Measurements from ENCODE around the gene RDH12. TPM values are rescaled to one million over a fixed set of nuclear protein-coding genes. Genes with fewer than 3 reads are reported as not detected.
A peak's percentile ranks its signal among the peaks of the same experiment; 100 is the strongest.

Gene RDH12
- total and polyA plus RNA-seq, 12 donors, result 0.14 TPM; not detected in 11

DNA sequence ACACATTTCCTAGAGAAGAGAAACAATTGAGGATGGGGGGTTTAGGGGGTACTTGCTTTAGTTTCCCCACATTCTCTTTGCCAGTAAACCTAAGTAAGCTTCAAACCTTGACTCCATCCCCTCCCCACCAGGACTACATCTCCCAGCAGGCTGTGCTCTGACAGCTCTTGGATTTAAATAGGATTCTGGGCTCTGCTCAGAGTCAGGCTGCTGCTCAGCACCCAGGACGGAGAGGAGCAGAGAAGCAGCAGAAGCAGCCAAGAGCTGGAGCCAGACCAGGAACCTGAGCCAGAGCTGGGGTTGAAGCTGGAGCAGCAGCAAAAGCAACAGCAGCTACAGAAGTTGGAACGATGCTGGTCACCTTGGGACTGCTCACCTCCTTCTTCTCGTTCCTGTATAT is 20.6 kb downstream of the RDH12 start:
- Histone ChIP-seq H3K9me3 (no peaks in the 10 kb centered on the region), H3K4me1 (peaks cover 0 to 12% (median 9%) of the 10 kb centered on the region in 9 donors), H3K36me3 (no peaks in the 10 kb centered on the region), H3K4me3 (no peak overlapping the region), H3K27ac (no peak overlapping the region), H3K27me3 (peaks cover 0 to 16% (median 0%) of the 10 kb centered on the region in 7 donors)
- DNase-seq, result peak; percentile 72 to 77
- intact Hi-C loops (cut with DNase I), result no loop called here
- TF ChIP-seq CTCF (IDR thresholded peaks at IDR 0.05), result no peak
- WGBS, 2 donors, result 8 to 15% methylated on average over 3 of the region's 3 CpGs
- ATAC-seq, result peak; percentile 91 to 98 (median 94)

DNA sequence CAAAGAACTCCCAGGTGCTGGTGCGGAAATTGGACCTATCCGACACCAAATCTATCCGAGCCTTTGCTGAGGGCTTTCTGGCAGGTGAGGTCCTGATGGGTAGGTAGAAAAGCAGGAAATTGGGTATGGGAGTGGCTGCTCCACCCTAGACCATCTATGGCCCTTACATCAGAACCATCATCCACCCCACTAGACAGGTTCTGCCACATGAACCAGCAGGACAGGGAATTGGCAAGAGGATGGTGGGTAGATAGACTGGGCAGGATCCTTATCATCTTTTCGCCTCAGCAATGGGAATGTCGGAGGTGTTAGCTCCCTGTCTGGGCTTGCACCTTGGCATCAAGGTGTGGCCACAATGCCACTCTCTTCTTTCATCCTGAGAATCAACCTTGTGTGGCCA is 23.5 kb downstream of the RDH12 start:
- DNase-seq, result no peak
- Histone ChIP-seq H3K9me3 (no peaks in the 10 kb centered on the region), H3K27ac (no peak overlapping the region), H3K4me1 (peaks cover 0 to 12% (median 9%) of the 10 kb centered on the region in 9 donors), H3K36me3 (no peaks in the 10 kb centered on the region), H3K27me3 (peaks cover 0 to 16% (median 0%) of the 10 kb centered on the region in 7 donors), H3K4me3 (no peak overlapping the region)
- WGBS, 2 donors, result 91 to 92% methylated on average over 5 of the region's 5 CpGs
- intact Hi-C loops (cut with DNase I), result no loop called here
- TF ChIP-seq CTCF (IDR thresholded peaks at IDR 0.05), result no peak
- ATAC-seq, result no peak

DNA sequence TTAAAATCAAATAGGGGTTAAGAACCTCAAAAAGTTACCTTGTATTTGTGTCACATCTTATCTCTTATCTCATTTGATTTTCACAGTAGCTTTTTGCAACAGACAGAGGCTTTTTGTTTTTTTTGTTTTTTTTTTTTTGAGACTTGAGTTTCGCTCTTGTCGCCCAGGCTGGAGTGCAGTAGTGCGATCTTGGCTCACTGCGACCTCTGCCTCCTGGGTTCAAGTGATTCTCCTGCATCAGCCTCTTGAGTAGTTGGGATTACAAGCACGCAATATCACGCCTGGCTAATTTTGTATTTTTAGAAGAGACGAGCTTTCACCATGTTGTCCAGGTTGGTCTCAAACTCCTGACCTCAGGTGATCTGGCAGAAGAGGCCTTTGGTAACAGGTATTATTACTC is 25.7 kb downstream of the RDH12 start:
- no peak for ATAC-seq
- Histone ChIP-seq H3K27ac (no peak overlapping the region), H3K27me3 (peaks cover 0 to 12% (median 0%) of the 10 kb centered on the region in 7 donors), H3K36me3 (no peaks in the 10 kb centered on the region), H3K9me3 (no peaks in the 10 kb centered on the region), H3K4me1 (peaks cover 0 to 5% (median 4%) of the 10 kb centered on the region in 9 donors), H3K4me3 (no peak overlapping the region)
- DNase-seq, result no peak
- 94 to 95% methylated on average over 7 of the region's 7 CpGs for WGBS, 2 donors
- intact Hi-C loops (cut with DNase I), result no loop called here
- TF ChIP-seq CTCF (IDR thresholded peaks at IDR 0.05), result no peak

GRCh38 chr14:67728258-67728657 is 26.6 kb downstream of the RDH12 start:
- intact Hi-C loops (cut with DNase I), result no loop called here
- Histone ChIP-seq H3K27ac (no peak overlapping the region), H3K4me3 (no peak overlapping the region), H3K4me1 (no peaks in the 10 kb centered on the region), H3K27me3 (peaks cover 0 to 4% (median 0%) of the 10 kb centered on the region in 7 donors), H3K9me3 (no peaks in the 10 kb centered on the region), H3K36me3 (no peaks in the 10 kb centered on the region)
- TF ChIP-seq CTCF (IDR thresholded peaks at IDR 0.05), result no peak
- no peak for DNase-seq
- ATAC-seq, result no peak
